IPS DF 6.9 (cell line): Measurements from ENCODE around the gene FNBP1L.

ENCODE experiments used
- DNase-seq: peaks from one replicate; pipeline ENCODE4 v3.0.0-alpha.2; 2013; ENCODE audit warnings: low read depth, low spot score
- H3K27ac ChIP-seq: one replicate; pipeline ENCODE4 v1.5.1; 2013; ENCODE audit warnings: low read length, control low read depth
- H3K27me3 ChIP-seq: 2 replicates; pipeline ENCODE4 v1.6.1; 2013; ENCODE audit warnings: mild to moderate bottlenecking, low read length; ENCODE audit not compliant: control insufficient read depth, insufficient read depth
- H3K36me3 ChIP-seq: 2 replicates; pipeline ENCODE4 v1.6.1; 2013; ENCODE audit warnings: low read length; ENCODE audit not compliant: control insufficient read depth, insufficient read depth
- H3K4me1 ChIP-seq: 2 replicates; pipeline ENCODE4 v1.6.1; 2013; ENCODE audit warnings: low read length; ENCODE audit not compliant: control insufficient read depth, insufficient read depth
- H3K4me3 ChIP-seq: 2 replicates; pipeline ENCODE4 v1.5.1; 2013; ENCODE audit warnings: mild to moderate bottlenecking, low read length
- H3K9me3 ChIP-seq: 2 replicates; pipeline ENCODE4 v1.6.1; 2013; ENCODE audit warnings: low read length, inconsistent platforms; ENCODE audit not compliant: control insufficient read depth, insufficient read depth
- WGBS: extraction: QIAGEN DNeasy Blood & Tissue Kit; methylation state at CpG from one replicate; pipeline ENCODE4 v1.1.7; 2013; ENCODE audit warnings: mixed read lengths, missing lambda C conversion rate; ENCODE audit not compliant: insufficient read length, insufficient coverage; 5-methylcytosine and 5-hydroxymethylcytosine counted together

Gene FNBP1L

DNA sequence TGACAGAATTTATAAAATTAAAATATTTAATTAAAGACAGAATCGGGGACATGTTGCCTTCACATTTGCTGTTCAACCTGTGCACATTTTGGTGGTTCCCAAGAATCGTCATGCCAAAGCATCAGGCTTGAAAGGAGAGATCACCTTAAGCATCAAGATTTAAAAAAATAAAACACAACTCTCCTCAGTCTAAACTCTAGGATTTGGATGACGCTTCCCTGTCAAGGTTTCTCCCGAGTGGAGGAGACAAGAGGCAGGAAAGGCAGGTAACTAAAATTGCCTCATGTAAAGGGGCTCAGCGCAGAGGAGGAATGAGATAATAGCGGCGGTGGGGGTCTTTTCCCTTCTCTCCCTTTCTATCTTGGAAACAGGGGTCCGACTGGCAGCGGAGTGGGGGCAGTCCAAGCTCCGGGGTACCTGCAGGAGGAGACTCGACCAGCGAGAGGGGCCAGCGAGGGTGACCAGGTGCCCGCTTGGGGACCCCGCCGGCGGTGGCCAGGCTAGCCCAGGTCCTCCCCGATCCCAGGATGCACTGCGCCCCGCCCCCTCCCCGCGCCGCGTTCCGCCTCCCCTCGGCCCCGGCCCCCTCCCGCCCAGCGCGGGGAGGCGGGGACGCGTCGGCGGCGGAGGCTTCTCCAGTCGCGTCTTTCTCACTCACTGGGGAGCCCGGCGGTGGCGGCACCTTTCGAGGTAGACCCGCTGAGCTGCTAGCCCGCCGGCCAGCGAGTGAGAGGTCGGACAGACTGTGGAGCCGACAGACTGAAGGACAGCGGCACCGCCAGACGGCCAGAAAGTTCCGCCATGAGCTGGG, at the start of gene FNBP1L:
TSS of gene FNBP1L (plus strand) at position 638 of the 811 bp plus-strand sequence. CDS start at position 802, 164 bp downstream.
- no peaks in the 10 kb centered on the region for H3K36me3 ChIP-seq

DNA sequence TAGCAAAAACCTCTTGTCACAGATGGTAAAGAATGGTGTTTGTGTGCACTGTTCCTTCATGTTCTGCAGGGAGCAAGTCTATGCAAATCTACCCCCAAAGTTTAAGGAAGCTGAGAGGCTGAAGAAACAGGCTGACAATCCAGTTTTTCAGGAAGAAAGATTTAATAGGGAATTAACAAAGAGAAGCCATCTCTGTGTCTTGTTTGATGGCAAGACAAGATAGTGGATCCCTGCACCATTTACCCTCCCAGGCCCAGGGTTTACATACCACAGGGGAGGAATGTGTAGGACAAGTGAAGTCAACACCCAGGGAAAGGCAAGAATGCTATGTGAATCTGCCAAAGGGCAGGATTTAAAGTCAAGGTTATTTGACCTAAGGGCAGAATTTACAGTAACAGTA, 48.1 kb upstream of the FNBP1L start:
- H3K9me3 ChIP-seq = no peaks in the 10 kb centered on the region
- no peak for DNase-seq
- H3K27ac ChIP-seq = no peak overlapping the region
- H3K27me3 ChIP-seq = no peaks in the 10 kb centered on the region
- H3K36me3 ChIP-seq = no peaks in the 10 kb centered on the region
- H3K4me3 ChIP-seq = no peak overlapping the region
- H3K4me1 ChIP-seq = no peaks in the 10 kb centered on the region

More for the DNA sequence above, at the start of gene FNBP1L:
- Histone ChIP-seq H3K4me1 (no peaks in the 10 kb centered on the region), H3K27me3 (no peaks in the 10 kb centered on the region), H3K27ac (no peak within 1 kb of the TSS), H3K9me3 (no peaks in the 10 kb centered on the region), H3K4me3 (peak within 1 kb of the TSS; percentile 96)
- DNase-seq = no peak
- WGBS = no CpG with 5 or more reads among the region's 52 CpGs

DNA sequence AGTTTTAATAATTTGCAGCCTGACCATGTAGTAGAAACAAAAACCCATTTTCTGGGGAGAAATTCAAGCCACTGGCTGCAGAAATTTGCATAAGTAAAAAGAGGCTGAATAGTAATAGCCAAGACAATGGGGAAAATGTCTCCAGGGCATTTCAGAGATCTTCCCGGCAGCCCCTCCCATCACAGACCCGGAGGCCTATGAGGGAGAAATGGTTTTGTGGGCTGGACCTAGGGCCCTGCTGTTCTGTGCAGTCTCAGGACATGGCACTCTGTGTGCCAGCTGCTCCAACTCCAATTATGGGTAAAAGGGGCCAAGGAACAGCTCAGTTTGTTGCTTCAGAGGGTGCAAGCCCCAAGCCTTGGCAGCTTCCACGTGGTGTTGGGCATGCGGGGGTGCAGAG, 39.7 kb upstream of the FNBP1L start:
- H3K27ac ChIP-seq = no peak overlapping the region
- no peak overlapping the region for H3K4me3 ChIP-seq
- no CpG with 5 or more reads among the region's 4 CpGs for WGBS
- peaks cover 2% of the 10 kb centered on the region; the same call in 1 of the 2 replicates for H3K36me3 ChIP-seq
- H3K9me3 ChIP-seq = peaks cover 7% of the 10 kb centered on the region
- H3K4me1 ChIP-seq = peaks cover 4% of the 10 kb centered on the region; the same call in 1 of the 2 replicates
- no peak for DNase-seq
- H3K27me3 ChIP-seq = 0 out of 2 replicates have a peak, but pooled peaks cover 1% of the 10 kb centered on the region

DNA sequence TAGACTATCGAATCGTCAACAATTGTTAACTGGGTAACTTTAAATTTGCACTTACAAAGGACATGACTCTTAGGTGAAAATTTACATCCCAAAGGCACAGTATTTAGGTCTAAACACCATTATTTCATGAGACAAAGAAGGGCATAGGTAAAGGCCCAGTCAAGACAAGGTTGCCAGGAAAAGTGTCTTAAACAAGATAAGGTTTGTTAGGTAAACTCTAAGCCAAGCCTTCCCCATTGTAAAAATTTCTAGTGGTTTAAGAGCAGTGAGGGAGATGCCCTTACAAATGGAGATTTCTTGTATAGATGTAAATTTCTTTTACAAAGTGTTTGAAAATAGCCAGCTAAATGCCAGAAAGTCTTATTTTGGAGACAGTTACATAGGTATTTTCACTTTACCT, 36.9 kb upstream of the FNBP1L start:
- peaks cover 7% of the 10 kb centered on the region for H3K9me3 ChIP-seq
- peaks cover 4% of the 10 kb centered on the region; the same call in 1 of the 2 replicates for H3K4me1 ChIP-seq
- no peak overlapping the region for H3K27ac ChIP-seq
- WGBS = no CpG with 5 or more reads among the region's 2 CpGs
- H3K36me3 ChIP-seq = peaks cover 2% of the 10 kb centered on the region; the same call in 1 of the 2 replicates
- H3K4me3 ChIP-seq = no peak overlapping the region
- peak; percentile 43 for DNase-seq
- 0 out of 2 replicates have a peak, but pooled peaks cover 1% of the 10 kb centered on the region for H3K27me3 ChIP-seq

DNA sequence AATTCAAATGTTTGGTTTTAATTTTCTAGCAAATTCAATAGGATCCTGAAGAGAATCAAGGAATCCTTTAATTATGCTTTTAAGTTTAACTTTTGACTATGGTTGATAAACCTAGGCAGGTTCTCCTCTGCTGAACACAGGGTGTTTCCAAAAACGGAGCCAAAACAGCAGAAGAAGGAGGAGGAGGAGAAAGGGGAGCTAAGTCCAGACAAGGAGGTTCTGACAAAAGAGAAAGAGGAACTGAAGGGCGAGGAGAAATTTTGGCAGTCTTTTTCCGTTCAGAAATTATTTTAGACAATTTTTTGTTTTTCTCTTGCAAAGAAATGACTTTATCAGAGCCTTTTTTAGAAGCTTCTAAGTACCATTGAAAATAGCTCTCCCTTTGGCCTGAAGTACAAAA, 33.2 kb upstream of the FNBP1L start:
- no peak overlapping the region for H3K27ac ChIP-seq
- WGBS = no CpG with 5 or more reads among the region's 3 CpGs
- peaks cover 4% of the 10 kb centered on the region; the same call in 1 of the 2 replicates for H3K4me1 ChIP-seq
- no peak overlapping the region for H3K4me3 ChIP-seq
- no peaks in the 10 kb centered on the region for H3K36me3 ChIP-seq
- DNase-seq = no peak
- 0 out of 2 replicates have a peak, but pooled peaks cover under 1% of the 10 kb centered on the region for H3K27me3 ChIP-seq
- no peaks in the 10 kb centered on the region for H3K9me3 ChIP-seq

DNA sequence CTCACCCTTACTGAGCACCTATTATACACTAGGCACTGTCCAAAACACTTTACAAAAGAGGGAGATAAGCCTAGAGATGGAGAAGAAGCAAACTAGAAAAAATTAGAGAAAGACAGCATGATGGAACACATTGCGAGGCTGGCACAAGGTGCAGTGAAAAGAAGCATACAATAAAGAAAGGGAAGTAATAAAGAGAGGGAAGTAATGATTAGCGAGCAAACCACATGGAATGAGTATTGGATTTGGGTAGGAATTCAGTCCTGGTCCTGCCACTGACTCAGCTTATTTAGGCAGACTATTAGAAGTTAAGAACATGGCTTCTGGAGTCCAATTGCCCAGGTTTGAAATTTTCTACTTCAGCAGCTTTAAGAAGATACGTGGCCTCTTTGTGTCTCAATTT, 32.6 kb upstream of the FNBP1L start:
- Histone ChIP-seq H3K36me3 (no peaks in the 10 kb centered on the region), H3K9me3 (no peaks in the 10 kb centered on the region), H3K27ac (no peak overlapping the region), H3K27me3 (no peaks in the 10 kb centered on the region), H3K4me3 (no peak overlapping the region), H3K4me1 (peaks cover 4% of the 10 kb centered on the region; the same call in 1 of the 2 replicates)
- DNase-seq = no peak
- no CpG with 5 or more reads among the region's 3 CpGs for WGBS

DNA sequence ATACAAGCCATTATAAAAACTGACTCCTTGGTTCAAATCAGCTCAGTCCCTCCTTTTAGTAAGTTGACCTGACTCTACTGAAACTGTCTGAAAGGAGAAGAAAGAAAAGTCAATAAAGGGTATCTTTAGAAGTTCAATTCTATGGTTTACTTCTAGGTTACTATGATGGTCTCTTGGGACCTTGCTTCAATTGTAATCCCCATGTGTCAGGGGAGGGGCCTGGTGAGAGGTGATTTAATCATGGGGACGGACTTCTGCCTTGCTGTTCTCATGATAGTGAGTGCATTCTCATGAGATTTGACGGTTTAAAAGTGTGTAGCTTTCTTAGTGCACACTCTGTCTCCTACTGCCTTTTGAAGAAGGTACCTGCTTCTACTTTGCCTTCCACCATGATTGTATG, 31.7 kb upstream of the FNBP1L start:
- Histone ChIP-seq H3K27ac (no peak overlapping the region), H3K27me3 (no peaks in the 10 kb centered on the region), H3K36me3 (no peaks in the 10 kb centered on the region), H3K9me3 (no peaks in the 10 kb centered on the region), H3K4me1 (peaks cover 4% of the 10 kb centered on the region; the same call in 1 of the 2 replicates), H3K4me3 (no peak overlapping the region)
- no peak for DNase-seq
- no CpG with 5 or more reads among the region's 2 CpGs for WGBS

DNA sequence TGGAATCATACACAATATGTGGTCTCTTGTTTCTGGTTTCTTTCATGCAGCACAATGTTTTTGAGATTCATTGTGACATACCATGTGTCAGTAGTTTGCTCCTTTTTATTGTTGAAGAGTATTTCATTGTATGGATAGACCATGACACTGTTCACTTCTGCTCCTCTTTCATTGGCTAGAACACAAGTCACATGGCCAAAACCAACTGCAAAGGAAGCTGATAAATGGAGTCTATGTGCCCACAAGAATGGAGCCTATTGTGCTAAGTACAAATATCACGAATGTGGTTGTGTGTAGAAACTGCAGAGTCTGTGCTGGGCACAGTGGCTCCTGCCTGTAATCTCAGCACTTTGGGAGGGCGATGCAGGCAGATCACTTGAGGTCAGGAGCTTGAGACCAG, 28.6 kb upstream of the FNBP1L start:
- no peaks in the 10 kb centered on the region for H3K9me3 ChIP-seq
- H3K27me3 ChIP-seq = no peaks in the 10 kb centered on the region
- H3K4me3 ChIP-seq = no peak overlapping the region
- H3K4me1 ChIP-seq = no peaks in the 10 kb centered on the region
- no peaks in the 10 kb centered on the region for H3K36me3 ChIP-seq
- H3K27ac ChIP-seq = no peak overlapping the region
- WGBS = no CpG with 5 or more reads among the region's 2 CpGs
- DNase-seq = no peak

DNA sequence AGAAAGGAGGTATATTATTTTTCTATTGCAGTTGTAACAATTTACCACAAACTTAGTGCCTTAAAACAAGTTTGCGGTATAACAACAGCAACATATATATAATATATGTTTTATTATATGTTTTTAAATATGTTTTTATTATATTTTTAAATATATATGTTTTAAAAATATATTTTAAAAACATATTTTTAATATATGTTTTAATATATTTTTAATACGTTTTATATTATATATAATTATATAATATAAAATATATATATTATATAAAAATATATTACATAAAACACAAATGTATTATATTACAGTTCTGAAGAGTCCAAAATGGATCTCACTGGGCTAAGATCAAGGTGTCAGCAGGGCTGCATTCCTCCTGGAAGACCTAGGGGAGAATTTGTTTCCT, 27.5 kb upstream of the FNBP1L start:
- DNase-seq = no peak
- WGBS = no CpG with 5 or more reads among the region's 2 CpGs
- Histone ChIP-seq H3K4me1 (no peaks in the 10 kb centered on the region), H3K27me3 (no peaks in the 10 kb centered on the region), H3K36me3 (no peaks in the 10 kb centered on the region), H3K9me3 (no peaks in the 10 kb centered on the region), H3K4me3 (no peak overlapping the region), H3K27ac (no peak overlapping the region)

DNA sequence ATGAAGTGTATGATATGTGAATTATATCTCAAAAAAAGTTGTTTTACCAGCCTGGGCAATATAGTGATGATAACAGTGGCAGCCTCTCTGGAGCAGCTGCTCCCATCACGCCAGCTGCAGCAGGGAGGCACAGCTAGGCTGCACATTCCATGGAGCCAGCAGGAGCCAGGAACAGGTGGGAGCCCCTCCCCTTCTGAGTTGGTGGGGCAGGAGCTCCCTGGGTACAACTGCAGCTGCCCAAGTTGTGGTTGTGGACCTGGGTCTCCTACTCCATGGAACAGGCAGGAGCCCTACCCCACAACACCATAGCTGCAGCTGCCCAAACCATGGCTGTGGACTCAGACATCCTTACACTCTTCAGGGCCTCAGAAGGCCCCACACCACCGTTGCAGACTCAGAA, 21.7 kb upstream of the FNBP1L start:
- Histone ChIP-seq H3K9me3 (peaks cover 3% of the 10 kb centered on the region; the same call in 1 of the 2 replicates), H3K27me3 (no peaks in the 10 kb centered on the region), H3K4me3 (no peak overlapping the region; the same call in 1 of the 2 replicates), H3K4me1 (no peaks in the 10 kb centered on the region), H3K36me3 (no peaks in the 10 kb centered on the region; the same call in 1 of the 2 replicates), H3K27ac (no peak overlapping the region)
- WGBS = no CpG with 5 or more reads among the region's 2 CpGs
- no peak for DNase-seq
